Cortex of kidney (tissue), 1 donor: ENCODE results near the gene HOXD12.

Experiments used
- DNase-seq: peaks from one replicate; lab custom pipeline; 2025; lab: John Stamatoyannopoulos, UW

Gene HOXD12, protein sequence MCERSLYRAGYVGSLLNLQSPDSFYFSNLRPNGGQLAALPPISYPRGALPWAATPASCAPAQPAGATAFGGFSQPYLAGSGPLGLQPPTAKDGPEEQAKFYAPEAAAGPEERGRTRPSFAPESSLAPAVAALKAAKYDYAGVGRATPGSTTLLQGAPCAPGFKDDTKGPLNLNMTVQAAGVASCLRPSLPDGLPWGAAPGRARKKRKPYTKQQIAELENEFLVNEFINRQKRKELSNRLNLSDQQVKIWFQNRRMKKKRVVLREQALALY

GRCh38 chr2:176099728-176100546 lies at the start of gene HOXD12:
TSS of gene HOXD12 (plus strand) at chr2:176099795. CDS start at chr2:176099802, 7 bp downstream.
- no peak for DNase-seq

GRCh38 chr2:176056406-176056805 lies 43.2 kb upstream of the HOXD12 start:
- DNase-seq: no peak

GRCh38 chr2:176063958-176064357 lies 35.6 kb upstream of the HOXD12 start:
- DNase-seq: no peak

- DNase-seq: no peak
Observed at GRCh38 chr2:176066645-176067588, 32.7 kb upstream of the HOXD12 start.

DNA sequence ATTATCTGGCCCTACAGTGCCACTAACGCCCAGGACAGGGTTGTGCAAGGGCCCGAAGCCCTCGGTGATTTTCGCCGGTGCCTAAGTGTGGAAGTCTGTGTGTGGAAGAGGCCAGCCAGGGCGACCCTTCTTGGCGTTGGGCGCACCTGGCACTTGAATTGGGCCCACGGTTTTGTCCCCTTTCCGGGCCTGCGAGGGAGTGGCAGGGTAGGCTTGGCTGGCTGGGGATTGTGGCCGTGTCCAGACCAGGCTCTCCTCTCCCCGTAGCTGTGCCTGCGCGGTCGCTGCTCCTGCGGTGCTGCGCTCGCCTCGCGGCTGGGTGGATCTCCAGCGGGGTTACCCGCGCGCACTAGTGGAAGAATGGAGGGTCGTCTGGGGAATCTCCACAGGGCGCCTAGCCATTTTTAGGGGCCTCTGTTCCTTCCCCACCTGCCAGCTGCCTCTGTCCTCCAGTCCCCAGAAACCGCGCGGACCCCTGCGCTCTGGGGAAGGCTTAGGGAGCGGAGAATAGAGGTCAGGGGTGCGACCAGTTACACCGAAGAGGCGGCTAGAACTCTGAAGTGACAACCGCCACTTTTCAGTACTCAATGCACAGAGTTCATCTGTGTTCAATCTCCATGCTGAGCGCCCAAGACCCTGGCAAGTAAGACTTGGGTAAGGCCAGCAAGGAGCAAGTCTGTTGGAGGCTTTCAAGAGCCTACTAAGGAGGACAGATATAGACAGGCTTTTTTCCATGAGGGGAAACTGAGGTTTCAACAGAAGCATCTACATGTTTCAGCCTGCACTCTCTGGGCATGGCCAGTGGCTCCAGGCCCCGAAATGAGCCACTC lies 31.8 kb upstream of the HOXD12 start:
- no peak for DNase-seq

DNA sequence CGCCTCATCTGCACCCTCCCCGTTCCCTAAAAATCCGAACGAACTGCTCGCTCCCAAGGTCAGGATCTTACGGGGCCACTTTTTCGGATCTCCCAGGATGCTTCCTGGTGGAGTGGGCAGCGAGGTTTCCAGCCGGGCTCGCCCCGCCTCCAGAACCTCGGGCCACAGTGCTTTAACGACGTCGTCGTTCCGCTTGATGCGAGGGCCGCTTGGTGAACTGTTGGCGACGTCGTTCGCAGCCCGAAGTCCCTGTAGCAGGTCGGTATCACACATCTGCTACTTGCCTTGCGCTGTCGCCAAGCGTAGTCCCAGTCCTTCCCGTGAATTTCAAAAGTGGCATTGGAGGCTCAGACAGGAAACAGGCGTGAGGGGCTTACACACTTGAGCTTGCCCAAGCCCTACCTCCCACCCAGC lies 31.2 kb upstream of the HOXD12 start:
- DNase-seq: no peak

GRCh38 chr2:176071330-176072291 lies 28.0 kb upstream of the HOXD12 start:
- no peak for DNase-seq

- DNase-seq: no peak
Observed at GRCh38 chr2:176072292-176072669, 27.3 kb upstream of the HOXD12 start.

DNA sequence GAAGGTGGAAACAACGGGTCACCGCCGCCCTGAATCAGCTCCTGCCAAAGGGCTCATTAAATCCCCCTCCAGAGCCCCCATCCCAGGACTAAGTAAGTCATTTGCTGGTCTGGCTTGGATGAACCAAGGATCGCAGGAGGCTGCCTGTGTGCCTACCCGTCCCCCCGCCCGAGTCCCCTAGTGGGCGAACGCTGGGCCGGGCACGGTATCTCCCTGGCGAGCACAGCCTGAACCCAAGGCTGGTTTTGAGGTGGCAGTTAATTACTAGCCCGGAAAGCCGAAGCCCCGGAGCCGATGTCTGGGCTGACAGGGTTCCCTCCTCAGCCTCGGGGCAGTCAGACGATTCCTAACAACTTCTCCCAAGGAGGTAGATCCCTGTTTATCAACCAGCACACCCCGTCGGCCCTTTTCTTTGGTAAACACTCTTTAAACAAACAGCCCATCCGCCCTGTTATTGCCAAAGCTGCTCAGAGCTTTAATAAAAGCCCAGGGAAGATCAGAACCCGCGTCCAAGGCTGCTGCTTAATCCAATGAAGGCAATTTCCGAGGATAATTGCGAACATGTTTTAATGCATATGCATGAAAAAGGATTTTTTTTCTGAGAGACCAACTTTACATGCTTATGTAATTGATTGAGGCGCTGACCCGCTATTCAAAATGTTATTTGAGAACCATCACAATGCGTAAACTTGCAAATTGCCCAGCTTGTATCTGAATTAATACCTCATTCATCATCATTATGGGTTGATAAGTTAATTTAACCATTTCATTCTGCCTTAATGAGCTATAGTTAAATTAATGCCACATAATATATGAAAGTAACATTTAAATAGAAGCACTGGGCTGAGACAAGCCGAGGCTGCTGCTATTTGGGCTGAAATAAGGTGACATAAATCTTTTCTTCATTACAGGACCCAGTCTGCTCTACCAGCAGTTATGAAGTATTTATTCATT lies 26.4 kb upstream of the HOXD12 start:
- no peak for DNase-seq

GRCh38 chr2:176074919-176075425 lies 24.6 kb upstream of the HOXD12 start:
- no peak for DNase-seq

GRCh38 chr2:176075481-176075880 lies 24.1 kb upstream of the HOXD12 start:
- DNase-seq: no peak

DNA sequence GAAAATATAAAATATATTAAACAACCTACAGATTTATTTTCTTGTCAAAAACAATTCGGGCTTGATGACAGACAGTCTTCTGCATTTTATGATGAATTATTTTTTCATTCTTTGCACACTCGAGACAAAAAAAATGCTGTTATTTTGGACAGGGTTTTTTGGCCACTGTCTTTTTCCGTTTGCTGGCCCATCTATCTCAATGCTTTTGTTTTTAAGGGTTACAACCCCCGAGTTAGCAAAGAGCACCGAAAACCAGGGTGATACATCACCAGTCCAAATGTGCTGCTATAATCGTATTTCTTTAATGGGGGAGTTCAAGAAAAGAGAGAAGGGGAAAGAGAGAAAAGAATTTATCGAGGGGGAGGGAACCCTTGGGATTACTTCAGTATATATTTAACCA lies 23.5 kb upstream of the HOXD12 start:
- no peak for DNase-seq

- no peak for DNase-seq
Observed at GRCh38 chr2:176076796-176077195, 22.8 kb upstream of the HOXD12 start.

DNA sequence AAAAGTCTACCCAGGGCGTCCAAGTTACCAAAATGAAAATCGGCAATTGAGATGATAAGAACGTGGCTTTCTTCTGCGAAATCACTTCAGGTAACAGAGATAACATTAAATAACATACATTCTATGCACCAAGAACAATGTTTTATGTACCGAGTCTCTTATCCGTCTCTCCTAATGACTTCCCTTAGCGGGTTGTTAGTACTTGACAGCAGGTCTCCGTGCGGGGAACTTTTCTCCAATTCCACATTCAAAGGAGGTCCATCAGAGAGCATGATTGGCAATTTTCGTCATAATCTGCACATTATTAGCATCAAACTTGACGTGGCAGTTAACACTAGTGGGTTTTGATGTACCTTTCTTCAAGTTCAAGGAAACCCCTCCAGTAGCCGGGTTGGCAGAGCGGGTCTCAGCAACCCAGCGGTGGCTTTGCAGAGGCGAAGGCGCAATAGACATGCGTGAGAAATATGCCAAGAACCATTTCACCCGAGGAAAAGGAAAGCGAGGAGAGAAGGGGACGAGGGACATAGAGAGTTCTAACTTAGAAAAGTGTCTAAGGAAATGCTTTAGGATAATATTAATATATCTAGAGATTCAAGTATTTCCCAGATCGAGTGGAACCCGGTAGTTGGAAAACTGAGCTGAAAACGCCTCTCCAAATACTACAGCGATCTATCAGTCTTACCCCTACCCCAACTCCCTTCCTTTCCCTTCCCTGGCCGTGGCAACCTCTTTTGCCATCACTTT lies 20.9 kb upstream of the HOXD12 start:
- no peak for DNase-seq

DNA sequence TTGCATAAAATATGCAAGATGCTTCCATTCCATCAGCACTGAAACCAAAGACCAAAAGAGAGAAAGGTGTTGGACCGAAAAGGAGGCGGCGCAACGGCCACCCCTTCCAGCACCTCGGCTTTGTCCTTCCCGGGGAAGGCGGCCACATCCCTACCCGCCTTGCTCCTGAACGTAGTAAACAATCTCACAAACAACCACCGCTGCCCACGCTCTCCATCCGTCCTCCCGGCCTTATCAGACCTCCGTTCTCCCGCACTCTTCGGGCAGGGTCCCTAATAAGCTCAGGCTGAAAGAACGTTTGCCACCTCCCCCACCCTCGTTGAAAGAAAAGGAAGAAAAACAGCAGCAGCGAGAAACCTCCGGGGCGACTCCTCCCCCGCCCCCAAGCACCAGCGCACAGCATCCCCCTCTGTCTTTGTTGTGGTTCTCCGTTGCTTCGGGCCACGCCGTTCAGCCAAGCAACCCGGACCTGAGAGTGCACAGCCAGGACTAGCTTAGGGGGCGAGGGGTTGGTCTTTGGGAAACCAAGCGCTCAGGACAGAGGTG lies 20.2 kb upstream of the HOXD12 start:
- DNase-seq: no peak

GRCh38 chr2:176079831-176080539 lies 19.6 kb upstream of the HOXD12 start:
- DNase-seq: no peak
